HepG2 (cell line): ENCODE measurements around the gene TRANK1. TPM values are rescaled to one million over a fixed set of nuclear protein-coding genes. Genes with fewer than 3 reads are reported as not detected.

Experiments
- ATAC-seq: fragments of 200-7000 bp; cut with Tn5 transposase; 3 replicates; pipeline ENCODE4 v1.9.1; 2020; ENCODE audit warnings: mild to moderate bottlenecking, moderate library complexity
- BruUV-seq: library from RNA; stranded (reverse); fragments of 400-500 nt; replicated peaks from 2 replicates; lab custom pipeline; 2021; lab: Mats Ljungman, UMichigan
- CTCF ChIA-PET: fragments of 300-600 bp; formaldehyde crosslinking; extraction: SDS; loops from one replicate; lab custom pipeline; 2021; ENCODE audit warnings: low total read pairs, inconsistent platforms, low intra/inter-chr PET ratio; lab: Yijun Ruan, JAX
- POLR2A ChIA-PET: fragments of 350-600 bp; sonication (Branson Sonifier 250); formaldehyde crosslinking; loops from one replicate; lab custom pipeline; 2020; ENCODE audit warnings: antibody characterized with exemption, inconsistent platforms; lab: Yijun Ruan, JAX
- DNase-seq: peaks from one replicate; pipeline ENCODE4 v3.0.0-alpha.2; 2015; ENCODE audit warnings: low spot score
- FAIRE-seq: peaks from 3 replicates; lab custom pipeline; 2011; peaks lifted over from hg19 to GRCh38; lab: Jason Lieb, UNC
- H2AFZ ChIP-seq: one replicate; pipeline ENCODE4 v1.6.1; 2011; ENCODE audit warnings: low read length, inconsistent platforms
- H3K27ac ChIP-seq: fragments of 300-600 bp; 3 replicates; pipeline ENCODE4 v1.8.0; 2011; ENCODE audit warnings: mixed run types, mild to moderate bottlenecking, mixed read lengths, low read length, inconsistent platforms; ENCODE audit not compliant: insufficient read depth; ENCODE audit errors: extremely low read length
- H3K27me3 ChIP-seq, 2 experiments: fragments of 200-600 bp in 1 of 2; 2 replicates in 1 of 2; 3 replicates in 1 of 2; pipeline versions ENCODE4 v1.6.0 to v1.8.0; 2011; ENCODE audit warnings: low read length in 2 of 2, mild to moderate bottlenecking in 2 of 2, moderate library complexity in 2 of 2, inconsistent platforms in 1 of 2; ENCODE audit not compliant: insufficient read depth in 2 of 2, control insufficient read depth in 1 of 2
- H3K36me3 ChIP-seq, 2 experiments: fragments of 200-600 bp in 1 of 2; replicated peaks in 1 of 2; 2 replicates in 1 of 2; 3 replicates in 1 of 2; pipeline versions ENCODE4 v1.5.1 to v1.8.0; 2011; ENCODE audit warnings: low read length in 2 of 2, inconsistent platforms in 1 of 2; ENCODE audit not compliant: insufficient read depth in 2 of 2, control insufficient read depth in 1 of 2
- H3K4me1 ChIP-seq: 2 replicates; pipeline ENCODE4 v1.5.1; 2012; ENCODE audit warnings: low read length, inconsistent platforms; ENCODE audit not compliant: insufficient read depth
- H3K4me2 ChIP-seq: 2 replicates; pipeline ENCODE4 v1.6.0; 2011; ENCODE audit warnings: low read depth, low read length, inconsistent platforms
- H3K4me3 ChIP-seq, 3 experiments: fragments of 200-600 bp in 1 of 3; sonication (generic), shearing (Covaris generic) in 1 of 3; replicated peaks in 1 of 3; 2 replicates each; pipeline ENCODE4 v1.5.1; 2011 to 2016; ENCODE audit warnings: low read length in 3 of 3, inconsistent platforms in 2 of 3, low read depth in 2 of 3, mild to moderate bottlenecking in 2 of 3, control low read depth in 1 of 3, mixed read lengths in 1 of 3; ENCODE audit not compliant: insufficient read depth in 1 of 3
- H3K79me2 ChIP-seq: one replicate; pipeline ENCODE4 v1.6.1; 2011; ENCODE audit warnings: low read length, inconsistent platforms; ENCODE audit not compliant: insufficient read depth
- H3K9ac ChIP-seq: 2 replicates; pipeline ENCODE4 v1.6.0; 2011; ENCODE audit warnings: mild to moderate bottlenecking, low read depth, low read length, inconsistent platforms; ENCODE audit not compliant: insufficient read depth
- H3K9me3 ChIP-seq: 2 replicates; pipeline ENCODE4 v1.5.1; 2012; ENCODE audit warnings: mild to moderate bottlenecking, low read length
- H4K20me1 ChIP-seq: 2 replicates; pipeline ENCODE4 v1.6.0; 2011; ENCODE audit warnings: inconsistent platforms, mild to moderate bottlenecking, low read length, moderate library complexity; ENCODE audit not compliant: insufficient read depth
- DR1 ChIP-seq: sonication (generic); formaldehyde crosslinking; IDR thresholded peaks from 2 replicates; pipeline ENCODE4 v1.8.0; 2021; ENCODE audit warnings: mild to moderate bottlenecking, missing genetic modification reagents, inconsistent platforms
- PRPF4 ChIP-seq: fragments of 200-400 bp; formaldehyde crosslinking; IDR thresholded peaks from 2 replicates; pipeline ENCODE4 v1.6.1; 2016; ENCODE audit warnings: low read length, low read depth; ENCODE audit not compliant: poor library complexity, severe bottlenecking
- XRCC5 ChIP-seq: fragments of 200-400 bp; formaldehyde crosslinking; optimal IDR thresholded peaks from 2 replicates; pipeline ENCODE3; 2017; ENCODE audit warnings: mild to moderate bottlenecking, low read length
- ZFAT ChIP-seq: sonication (generic); formaldehyde crosslinking; conservative IDR thresholded peaks from 2 replicates; pipeline ENCODE4 v1.8.1; 2023; ENCODE audit warnings: missing genetic modification reagents, inconsistent platforms
- ZNF280D ChIP-seq: sonication (generic); formaldehyde crosslinking; IDR thresholded peaks from 2 replicates; pipeline ENCODE4 v1.5.1; 2020; ENCODE audit warnings: mild to moderate bottlenecking, missing genetic modification reagents
- ZNF691 ChIP-seq: sonication (generic); formaldehyde crosslinking; IDR thresholded peaks from 2 replicates; pipeline ENCODE4 v1.4.0; 2020; ENCODE audit warnings: missing genetic modification reagents, low read depth, mild to moderate bottlenecking, borderline replicate concordance
- WGBS: methylation state at CpG from one replicate; pipeline ENCODE4 v1.1.6; 2017; ENCODE audit warnings: low lambda C conversion rate; 5-methylcytosine and 5-hydroxymethylcytosine counted together
- in situ Hi-C: cut with HindIII; loops from 2 replicates; pipeline ENCODE4 v1.10.0; 2017; ENCODE audit warnings: low pct_unique_long_range_greater_than_20kb; ENCODE audit not compliant: extremely low pct_ligation_motif_present
- intact Hi-C: fragments of 100-400 bp; cut with micrococcal nuclease; formaldehyde crosslinking; loops from one replicate; pipeline ENCODE4 v1.10.0; 2022; ENCODE audit not compliant: unreplicated experiment
- polyA plus RNA-seq, 8 experiments: library from polyadenylated mRNA; depleted of rRNA in 3 of 8; stranded (reverse) in 7 of 8; unstranded in 1 of 8; fragments of >200 nt; fragmentation: Illumina TruSeq in 4 of 8; extraction: Trizol in 4 of 8; gene quantifications; 2 replicates each; pipeline versions ENCODE4 v1.2.1 to v1.2.3, GENCODE V29; 2011 to 2016; ENCODE audit warnings: low read depth in 4 of 8, missing spikeins in 1 of 8, mixed read lengths in 1 of 8; ENCODE audit not compliant: insufficient read depth in 1 of 8
- total RNA-seq, 5 experiments: library from RNA; depleted of rRNA; stranded (reverse); fragments of >200 nt; fragmentation: Illumina TruSeq; extraction: Trizol; gene quantifications; 2 replicates each; pipeline ENCODE4 v1.2.3, GENCODE V29; 2016; ENCODE audit warnings: low read depth in 1 of 5
- TF ChIP-seq, protein P1 (sequence below): sonication (generic); formaldehyde crosslinking; IDR thresholded peaks from 2 replicates; pipeline ENCODE4 v1.5.0; 2020; ENCODE audit warnings: mild to moderate bottlenecking, missing genetic modification reagents, moderate library complexity

Gene TRANK1
- total and polyA plus RNA-seq, 2 of the 13 experiments (the other 11 are each of a cell fraction or from before 2014, with no cell fraction given): 0.13 to 0.32 TPM

DNA sequence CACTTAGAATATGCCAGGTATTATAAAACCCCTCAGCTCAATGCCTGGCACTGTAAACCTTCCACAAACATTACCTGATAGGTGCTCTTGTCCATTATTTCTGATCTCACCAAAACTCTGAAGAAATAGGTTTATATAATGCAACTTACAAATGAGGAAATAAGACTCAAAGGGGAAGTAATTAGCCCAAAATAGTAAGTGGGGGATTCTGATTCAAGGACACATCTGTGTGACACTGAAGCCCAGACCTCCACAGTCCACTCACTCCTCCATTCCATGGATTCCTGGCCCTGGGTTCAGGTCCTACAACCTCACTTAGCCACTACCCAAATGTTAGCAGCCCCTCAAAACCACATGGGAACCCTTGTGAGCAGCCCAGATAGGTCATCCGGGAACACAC is 49.9 kb downstream of the TRANK1 start:
- Histone ChIP-seq H3K4me3 (no peak overlapping the region), H3K27ac (no peak overlapping the region), H3K36me3 (no peaks in the 10 kb centered on the region), H3K79me2 (no peaks in the 10 kb centered on the region), H3K9ac (no peak overlapping the region), H2AFZ (no peak overlapping the region), H3K9me3 (no peaks in the 10 kb centered on the region), H4K20me1 (no peaks in the 10 kb centered on the region), H3K4me1 (no peaks in the 10 kb centered on the region), H3K4me2 (no peak overlapping the region), H3K27me3 (no peaks in the 10 kb centered on the region)
- no TSS peak for BruUV-seq
- TF ChIP-seq, protein P1, sequence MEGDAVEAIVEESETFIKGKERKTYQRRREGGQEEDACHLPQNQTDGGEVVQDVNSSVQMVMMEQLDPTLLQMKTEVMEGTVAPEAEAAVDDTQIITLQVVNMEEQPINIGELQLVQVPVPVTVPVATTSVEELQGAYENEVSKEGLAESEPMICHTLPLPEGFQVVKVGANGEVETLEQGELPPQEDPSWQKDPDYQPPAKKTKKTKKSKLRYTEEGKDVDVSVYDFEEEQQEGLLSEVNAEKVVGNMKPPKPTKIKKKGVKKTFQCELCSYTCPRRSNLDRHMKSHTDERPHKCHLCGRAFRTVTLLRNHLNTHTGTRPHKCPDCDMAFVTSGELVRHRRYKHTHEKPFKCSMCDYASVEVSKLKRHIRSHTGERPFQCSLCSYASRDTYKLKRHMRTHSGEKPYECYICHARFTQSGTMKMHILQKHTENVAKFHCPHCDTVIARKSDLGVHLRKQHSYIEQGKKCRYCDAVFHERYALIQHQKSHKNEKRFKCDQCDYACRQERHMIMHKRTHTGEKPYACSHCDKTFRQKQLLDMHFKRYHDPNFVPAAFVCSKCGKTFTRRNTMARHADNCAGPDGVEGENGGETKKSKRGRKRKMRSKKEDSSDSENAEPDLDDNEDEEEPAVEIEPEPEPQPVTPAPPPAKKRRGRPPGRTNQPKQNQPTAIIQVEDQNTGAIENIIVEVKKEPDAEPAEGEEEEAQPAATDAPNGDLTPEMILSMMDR (CRISPR knock-in tag): no peak
- TF ChIP-seq ZFAT (CRISPR knock-in tag) (no peak), XRCC5 (no peak), PRPF4 (no peak), DR1 (CRISPR knock-in tag) (no peak), ZNF280D (CRISPR knock-in tag) (no peak), ZNF691 (CRISPR knock-in tag) (no peak)
- CTCF ChIA-PET: no interaction called here
- ATAC-seq (no peak), DNase-seq (no peak), FAIRE-seq (no peak)
- 50% methylated on average over 1 of the region's 1 CpG for WGBS
- POLR2A ChIA-PET: no interaction called here
- intact Hi-C loops: no loop called here
- in situ Hi-C loops: no loop called here
